WTC11 (cell line): ENCODE measurements around the gene RIPOR2.

Experiments
- CREM ChIP-seq: sonication (generic); formaldehyde crosslinking; IDR thresholded peaks from 2 replicates; pipeline ENCODE4 v1.8.1; 2022; ENCODE audit warnings: mild to moderate bottlenecking, missing genetic modification reagents, moderate library complexity
- PRRX2 ChIP-seq: fragments of 250-450 bp; sonication (Bioruptor Pico); IDR thresholded peaks from 2 replicates; pipeline ENCODE4 v1.8.0; 2021; ENCODE audit warnings: mild to moderate bottlenecking
- TEAD4 ChIP-seq: sonication (generic); formaldehyde crosslinking; IDR thresholded peaks from 2 replicates; pipeline ENCODE4 v1.8.0; 2022; ENCODE audit warnings: mild to moderate bottlenecking, missing genetic modification reagents
- ZNF121 ChIP-seq: sonication (generic); formaldehyde crosslinking; IDR thresholded peaks from 2 replicates; pipeline ENCODE4 v1.8.0; 2023; ENCODE audit warnings: missing genetic modification reagents
- TF ChIP-seq, protein P1 (sequence below): sonication (generic); formaldehyde crosslinking; IDR thresholded peaks from 2 replicates; pipeline ENCODE4 v1.8.1; 2023; ENCODE audit warnings: mild to moderate bottlenecking, missing genetic modification reagents, moderate library complexity
- TF ChIP-seq, protein P2 (sequence below): sonication (generic); formaldehyde crosslinking; IDR thresholded peaks from 2 replicates; pipeline ENCODE4 v1.8.1; 2022; ENCODE audit warnings: mild to moderate bottlenecking, moderate library complexity, missing genetic modification reagents
- TF ChIP-seq, protein P3 (sequence below): fragments of 200-600 bp; IDR thresholded peaks from 2 replicates; pipeline ENCODE4 v1.8.0; 2022; ENCODE audit warnings: antibody characterized with exemption
- TF ChIP-seq, protein P4 (sequence below): sonication (generic); formaldehyde crosslinking; IDR thresholded peaks from 2 replicates; pipeline ENCODE4 v1.8.1; 2022; ENCODE audit warnings: low read depth, mild to moderate bottlenecking, moderate library complexity, missing genetic modification reagents, borderline replicate concordance
- TF ChIP-seq, protein P5 (sequence below): sonication (generic); formaldehyde crosslinking; IDR thresholded peaks from 2 replicates; pipeline ENCODE4 v1.8.1; 2023; ENCODE audit warnings: mild to moderate bottlenecking, missing genetic modification reagents, moderate library complexity

GRCh38 chr6:24760210-24760609 is 175.6 kb downstream of the RIPOR2 start:
- TF ChIP-seq, protein P1, sequence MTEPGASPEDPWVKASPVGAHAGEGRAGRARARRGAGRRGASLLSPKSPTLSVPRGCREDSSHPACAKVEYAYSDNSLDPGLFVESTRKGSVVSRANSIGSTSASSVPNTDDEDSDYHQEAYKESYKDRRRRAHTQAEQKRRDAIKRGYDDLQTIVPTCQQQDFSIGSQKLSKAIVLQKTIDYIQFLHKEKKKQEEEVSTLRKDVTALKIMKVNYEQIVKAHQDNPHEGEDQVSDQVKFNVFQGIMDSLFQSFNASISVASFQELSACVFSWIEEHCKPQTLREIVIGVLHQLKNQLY, result no peak
- no peak for TF ChIP-seq CREM
- TF ChIP-seq, protein P2, sequence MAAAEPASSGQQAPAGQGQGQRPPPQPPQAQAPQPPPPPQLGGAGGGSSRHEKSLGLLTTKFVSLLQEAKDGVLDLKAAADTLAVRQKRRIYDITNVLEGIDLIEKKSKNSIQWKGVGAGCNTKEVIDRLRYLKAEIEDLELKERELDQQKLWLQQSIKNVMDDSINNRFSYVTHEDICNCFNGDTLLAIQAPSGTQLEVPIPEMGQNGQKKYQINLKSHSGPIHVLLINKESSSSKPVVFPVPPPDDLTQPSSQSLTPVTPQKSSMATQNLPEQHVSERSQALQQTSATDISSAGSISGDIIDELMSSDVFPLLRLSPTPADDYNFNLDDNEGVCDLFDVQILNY, result no peak
- TF ChIP-seq TEAD4 (CRISPR knock-in tag), result no peak
- TF ChIP-seq PRRX2 (CRISPR knock-in tag), result no peak
- TF ChIP-seq, protein P3, sequence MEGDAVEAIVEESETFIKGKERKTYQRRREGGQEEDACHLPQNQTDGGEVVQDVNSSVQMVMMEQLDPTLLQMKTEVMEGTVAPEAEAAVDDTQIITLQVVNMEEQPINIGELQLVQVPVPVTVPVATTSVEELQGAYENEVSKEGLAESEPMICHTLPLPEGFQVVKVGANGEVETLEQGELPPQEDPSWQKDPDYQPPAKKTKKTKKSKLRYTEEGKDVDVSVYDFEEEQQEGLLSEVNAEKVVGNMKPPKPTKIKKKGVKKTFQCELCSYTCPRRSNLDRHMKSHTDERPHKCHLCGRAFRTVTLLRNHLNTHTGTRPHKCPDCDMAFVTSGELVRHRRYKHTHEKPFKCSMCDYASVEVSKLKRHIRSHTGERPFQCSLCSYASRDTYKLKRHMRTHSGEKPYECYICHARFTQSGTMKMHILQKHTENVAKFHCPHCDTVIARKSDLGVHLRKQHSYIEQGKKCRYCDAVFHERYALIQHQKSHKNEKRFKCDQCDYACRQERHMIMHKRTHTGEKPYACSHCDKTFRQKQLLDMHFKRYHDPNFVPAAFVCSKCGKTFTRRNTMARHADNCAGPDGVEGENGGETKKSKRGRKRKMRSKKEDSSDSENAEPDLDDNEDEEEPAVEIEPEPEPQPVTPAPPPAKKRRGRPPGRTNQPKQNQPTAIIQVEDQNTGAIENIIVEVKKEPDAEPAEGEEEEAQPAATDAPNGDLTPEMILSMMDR, result no peak
- TF ChIP-seq, protein P4, sequence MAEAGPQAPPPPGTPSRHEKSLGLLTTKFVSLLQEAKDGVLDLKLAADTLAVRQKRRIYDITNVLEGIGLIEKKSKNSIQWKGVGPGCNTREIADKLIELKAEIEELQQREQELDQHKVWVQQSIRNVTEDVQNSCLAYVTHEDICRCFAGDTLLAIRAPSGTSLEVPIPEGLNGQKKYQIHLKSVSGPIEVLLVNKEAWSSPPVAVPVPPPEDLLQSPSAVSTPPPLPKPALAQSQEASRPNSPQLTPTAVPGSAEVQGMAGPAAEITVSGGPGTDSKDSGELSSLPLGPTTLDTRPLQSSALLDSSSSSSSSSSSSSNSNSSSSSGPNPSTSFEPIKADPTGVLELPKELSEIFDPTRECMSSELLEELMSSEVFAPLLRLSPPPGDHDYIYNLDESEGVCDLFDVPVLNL, result no peak
- TF ChIP-seq, protein P5, sequence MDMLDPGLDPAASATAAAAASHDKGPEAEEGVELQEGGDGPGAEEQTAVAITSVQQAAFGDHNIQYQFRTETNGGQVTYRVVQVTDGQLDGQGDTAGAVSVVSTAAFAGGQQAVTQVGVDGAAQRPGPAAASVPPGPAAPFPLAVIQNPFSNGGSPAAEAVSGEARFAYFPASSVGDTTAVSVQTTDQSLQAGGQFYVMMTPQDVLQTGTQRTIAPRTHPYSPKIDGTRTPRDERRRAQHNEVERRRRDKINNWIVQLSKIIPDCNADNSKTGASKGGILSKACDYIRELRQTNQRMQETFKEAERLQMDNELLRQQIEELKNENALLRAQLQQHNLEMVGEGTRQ (CRISPR knock-in tag), result no peak
- no peak for TF ChIP-seq ZNF121 (CRISPR knock-in tag)
